HG02973 (cell line): Measurements from ENCODE around the gene ATM.

Experiments used
- ATAC-seq: cut with Tn5 transposase; IDR thresholded peaks from one replicate; pipeline ENCODE4 v1.9.1; 2021; ENCODE audit warnings: moderate library complexity; ENCODE audit not compliant: unreplicated experiment

Gene ATM

GRCh38 chr11:108222574-108223347 lies at the start of gene ATM, which contains the start of gene NPAT:
TSS of gene ATM (plus strand) at chr11:108223067. CDS start at chr11:108227625, 4,558 bp downstream.
TSS of gene NPAT (minus strand) at chr11:108222638. CDS start at chr11:108222536, 102 bp downstream.
- ATAC-seq: peak; percentile 77

GRCh38 chr11:108177570-108177969 lies 45.3 kb upstream of the ATM start:
- ATAC-seq: no peak

- ATAC-seq: no peak
Measured at GRCh38 chr11:108193725-108194124, 29.1 kb upstream of the ATM start.

GRCh38 chr11:108196901-108197300 lies 26.0 kb upstream of the ATM start:
- ATAC-seq: no peak

GRCh38 chr11:108197351-108197750 lies 25.5 kb upstream of the ATM start:
- ATAC-seq: no peak

GRCh38 chr11:108198833-108199232 lies 24.0 kb upstream of the ATM start:
- ATAC-seq: no peak

GRCh38 chr11:108199446-108200321 lies 23.2 kb upstream of the ATM start:
- ATAC-seq: peak; percentile 69

GRCh38 chr11:108203075-108203474 lies 19.8 kb upstream of the ATM start:
- ATAC-seq: no peak

GRCh38 chr11:108204376-108204775 lies 18.5 kb upstream of the ATM start:
- ATAC-seq: no peak

- ATAC-seq: no peak
Measured at GRCh38 chr11:108204929-108205499, 17.9 kb upstream of the ATM start.

GRCh38 chr11:108206171-108206570 lies 16.7 kb upstream of the ATM start:
- ATAC-seq: no peak

GRCh38 chr11:108206969-108207682 lies 15.7 kb upstream of the ATM start:
- ATAC-seq: no peak

GRCh38 chr11:108207683-108208060 lies 15.2 kb upstream of the ATM start:
- ATAC-seq: no peak

- ATAC-seq: no peak
Measured at GRCh38 chr11:108210441-108210840, 12.4 kb upstream of the ATM start.

GRCh38 chr11:108213784-108214183 lies 9.1 kb upstream of the ATM start:
- ATAC-seq: no peak

GRCh38 chr11:108216988-108217387 lies 5.9 kb upstream of the ATM start:
- no peak for ATAC-seq

- ATAC-seq: no peak
Measured at GRCh38 chr11:108218455-108218854, 4.4 kb upstream of the ATM start.

- no peak for ATAC-seq
Measured at GRCh38 chr11:108218912-108219783, 3.7 kb upstream of the ATM start.

- ATAC-seq: no peak
Measured at GRCh38 chr11:108220721-108221336, 2.0 kb upstream of the ATM start.

- no peak for ATAC-seq
Measured at GRCh38 chr11:108221371-108221770, 1.5 kb upstream of the ATM start.
